H9 (cell line): ENCODE data around the gene TMEM61. TPM values are rescaled to one million over a fixed set of nuclear protein-coding genes. Genes with fewer than 3 reads are reported as not detected.

Experiments
- DNase-seq: peaks from one replicate; pipeline ENCODE4 v3.0.0-alpha.2; 2017
- H2AFZ ChIP-seq: one replicate; pipeline ENCODE4 v1.6.1; 2013; ENCODE audit warnings: mild to moderate bottlenecking, low read length, control low read depth, moderate library complexity
- H2AK5ac ChIP-seq: 2 replicates; pipeline ENCODE4 v1.6.1; 2013; ENCODE audit warnings: low read length, control low read depth, mixed read lengths; ENCODE audit not compliant: insufficient read length
- H2BK120ac ChIP-seq: one replicate; pipeline ENCODE4 v1.6.1; 2013; ENCODE audit warnings: low read depth, mild to moderate bottlenecking, low read length, control low read depth, inconsistent platforms; ENCODE audit not compliant: poor library complexity, severe bottlenecking
- H2BK12ac ChIP-seq: 2 replicates; pipeline ENCODE4 v1.6.1; 2013; ENCODE audit warnings: low read length, control low read depth, mixed read lengths, low read depth; ENCODE audit not compliant: insufficient read length
- H2BK15ac ChIP-seq: 2 replicates; pipeline ENCODE4 v1.6.1; 2013; ENCODE audit warnings: low read depth, low read length, control low read depth
- H2BK20ac ChIP-seq: one replicate; pipeline ENCODE4 v1.6.1; 2013; ENCODE audit warnings: low read depth, mild to moderate bottlenecking, low read length, control low read depth, inconsistent platforms; ENCODE audit not compliant: poor library complexity, severe bottlenecking
- H2BK5ac ChIP-seq: 2 replicates; pipeline ENCODE4 v1.6.1; 2013; ENCODE audit warnings: low read length, control low read depth, mixed read lengths; ENCODE audit not compliant: insufficient read length
- H3K14ac ChIP-seq: 2 replicates; pipeline ENCODE4 v1.6.1; 2013; ENCODE audit warnings: low read length, control low read depth; ENCODE audit not compliant: insufficient read depth
- H3K18ac ChIP-seq: 2 replicates; pipeline ENCODE4 v1.6.1; 2013; ENCODE audit warnings: low read depth, mild to moderate bottlenecking, mixed read lengths, low read length, control low read depth; ENCODE audit not compliant: insufficient read length
- H3K23ac ChIP-seq: 2 replicates; pipeline ENCODE4 v1.6.1; 2013; ENCODE audit warnings: low read length, control low read depth, mixed read lengths, low read depth; ENCODE audit not compliant: insufficient read length
- H3K23me2 ChIP-seq: 2 replicates; pipeline ENCODE4 v1.6.1; 2013; ENCODE audit warnings: low read depth, mild to moderate bottlenecking, mixed read lengths, low read length, control low read depth; ENCODE audit not compliant: insufficient read length, poor library complexity, severe bottlenecking
- H3K27ac ChIP-seq: 2 replicates; pipeline ENCODE4 v1.5.1; 2013; ENCODE audit warnings: low read length, control low read depth, mixed read lengths, low read depth; ENCODE audit not compliant: insufficient read length
- H3K27me3 ChIP-seq: 2 replicates; pipeline ENCODE4 v1.6.1; 2013; ENCODE audit warnings: low read length, control low read depth, inconsistent platforms; ENCODE audit not compliant: insufficient read depth
- H3K4ac ChIP-seq: 2 replicates; pipeline ENCODE4 v1.6.1; 2013; ENCODE audit warnings: low read depth, mild to moderate bottlenecking, control low read depth, inconsistent platforms, low read length, moderate library complexity
- H3K4me1 ChIP-seq: 2 replicates; pipeline ENCODE4 v1.6.1; 2013; ENCODE audit warnings: low read length, control low read depth, inconsistent platforms; ENCODE audit not compliant: insufficient read depth
- H3K4me2 ChIP-seq: 2 replicates; pipeline ENCODE4 v1.6.1; 2013; ENCODE audit warnings: low read length, control low read depth, mixed read lengths; ENCODE audit not compliant: insufficient read length, insufficient read depth
- H3K56ac ChIP-seq: 2 replicates; pipeline ENCODE4 v1.6.1; 2013; ENCODE audit warnings: low read depth, mild to moderate bottlenecking, mixed read lengths, low read length, control low read depth; ENCODE audit not compliant: insufficient read length
- H3K79me1 ChIP-seq: 2 replicates; pipeline ENCODE4 v1.6.1; 2013; ENCODE audit warnings: low read depth, mild to moderate bottlenecking, moderate library complexity, low read length, control low read depth, inconsistent platforms; ENCODE audit not compliant: insufficient read depth, poor library complexity, severe bottlenecking
- H3K79me2 ChIP-seq: 2 replicates; pipeline ENCODE4 v1.6.1; 2013; ENCODE audit warnings: low read length, control low read depth, inconsistent platforms; ENCODE audit not compliant: insufficient read depth
- H3K9ac ChIP-seq: 2 replicates; pipeline ENCODE4 v1.6.1; 2013; ENCODE audit warnings: low read length, control low read depth, mixed read lengths; ENCODE audit not compliant: insufficient read length; ENCODE audit errors: extremely low read depth
- H3K9me3 ChIP-seq: one replicate; pipeline ENCODE4 v1.6.1; 2013; ENCODE audit warnings: low read depth, low read length, inconsistent platforms; ENCODE audit not compliant: control insufficient read depth
- H3T11ph ChIP-seq: one replicate; pipeline ENCODE4 v1.6.1; 2013; ENCODE audit warnings: mild to moderate bottlenecking, low read length, control low read depth, inconsistent platforms
- H4K20me1 ChIP-seq: one replicate; pipeline ENCODE4 v1.6.1; 2013; ENCODE audit not compliant: control insufficient read depth, insufficient read length, insufficient read depth
- H4K5ac ChIP-seq: 2 replicates; pipeline ENCODE4 v1.6.1; 2013; ENCODE audit warnings: low read depth, mild to moderate bottlenecking, mixed read lengths, low read length, control low read depth; ENCODE audit not compliant: insufficient read length
- H4K8ac ChIP-seq: replicated peaks from 2 replicates; pipeline ENCODE4 v1.6.1; 2013; ENCODE audit warnings: low read length, control low read depth, mixed read lengths, low read depth; ENCODE audit not compliant: insufficient read length
- H4K91ac ChIP-seq: 2 replicates; pipeline ENCODE4 v1.6.1; 2013; ENCODE audit warnings: low read depth, mild to moderate bottlenecking, moderate library complexity, mixed read lengths, low read length, control low read depth; ENCODE audit not compliant: insufficient read length
- H3K27ac Mint-ChIP-seq, 3 experiments: 2 replicates in 2 of 3; 3 replicates in 1 of 3; pipeline ENCODE4 v1.8.0; 2020 to 2021; ENCODE audit warnings: mixed read lengths in 3 of 3, mild to moderate bottlenecking in 1 of 3, moderate library complexity in 1 of 3
- H3K27me3 Mint-ChIP-seq: 2 replicates; pipeline ENCODE4 v1.8.0; 2021; ENCODE audit warnings: low read depth, mild to moderate bottlenecking, moderate library complexity, mixed read lengths
- H3K36me3 Mint-ChIP-seq, 3 experiments: 2 replicates in 2 of 3; 3 replicates in 1 of 3; pipeline ENCODE4 v1.8.0; 2020 to 2021; ENCODE audit warnings: low read depth in 3 of 3, mixed read lengths in 3 of 3; ENCODE audit not compliant: insufficient read depth in 1 of 3
- H3K4me1 Mint-ChIP-seq, 2 experiments: 2 replicates each; pipeline ENCODE4 v1.8.0; 2020; ENCODE audit warnings: mixed read lengths in 2 of 2
- H3K4me3 Mint-ChIP-seq, 2 experiments: 2 replicates in 1 of 2; 3 replicates in 1 of 2; pipeline ENCODE4 v1.8.0; 2020 to 2021; ENCODE audit warnings: mild to moderate bottlenecking in 2 of 2, mixed read lengths in 2 of 2, moderate library complexity in 1 of 2
- H3K9me3 Mint-ChIP-seq, 2 experiments: 2 replicates in 1 of 2; 3 replicates in 1 of 2; pipeline ENCODE4 v1.8.0; 2020; ENCODE audit warnings: mild to moderate bottlenecking in 2 of 2, mixed read lengths in 2 of 2, moderate library complexity in 1 of 2
- total RNA-seq: library from RNA; stranded (reverse); gene quantifications from 2 replicates; pipeline ENCODE4 v1.2.1, GENCODE V29; 2021
- TF ChIP-seq, protein P1 (sequence below): fragments of 200-600 bp; sonication (generic); conservative IDR thresholded peaks from 3 replicates; pipeline ENCODE4 v1.8.0; 2021; ENCODE audit warnings: antibody characterized with exemption, mild to moderate bottlenecking

The TMEM61 gene
- total RNA-seq, 1 experiment from 2014 or later = 0.61 TPM

DNA sequence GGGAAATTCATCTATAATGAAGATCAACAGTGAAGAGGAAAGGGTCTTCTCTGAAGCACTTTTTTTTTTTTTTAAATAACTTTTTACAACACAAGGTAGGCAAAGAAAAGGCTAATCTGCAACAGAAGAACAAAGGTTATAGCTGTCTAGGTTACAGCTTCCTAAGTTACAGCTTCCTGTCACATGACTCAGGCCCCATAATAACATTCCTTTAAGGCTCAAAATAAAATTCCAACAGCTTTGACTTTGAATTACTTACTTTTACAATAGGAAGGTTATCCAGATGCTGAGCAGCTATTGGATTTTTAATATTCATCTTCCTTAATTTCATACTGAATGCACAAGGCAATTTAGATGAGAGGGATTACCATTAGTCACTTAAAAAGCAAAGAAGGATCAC lies 40.4 kb upstream of the TMEM61 start:
- Histone ChIP-seq H2AFZ (no peak overlapping the region), H3K18ac (no peak overlapping the region), H3K79me1 (no peaks in the 10 kb centered on the region), H3K23me2 (no peaks in the 10 kb centered on the region), H4K8ac (no peak overlapping the region), H3K14ac (no peak overlapping the region), H3K9me3 (no peaks in the 10 kb centered on the region), H3K4me1 (peaks cover 4% of the 10 kb centered on the region; the same call in 1 of the 2 replicates), H3K23ac (no peak overlapping the region), H3K4ac (no peak overlapping the region), H3K56ac (no peak overlapping the region), H3K27me3 (no peaks in the 10 kb centered on the region), H2BK120ac (no peak overlapping the region), H4K91ac (no peak overlapping the region), H3K4me2 (no peak overlapping the region), H3K27ac (no peak overlapping the region), H2BK20ac (no peak overlapping the region), H4K5ac (no peak overlapping the region), H2AK5ac (no peak overlapping the region), H2BK5ac (no peak overlapping the region), H2BK15ac (no peak overlapping the region), H4K20me1 (no peaks in the 10 kb centered on the region), H3K79me2 (no peaks in the 10 kb centered on the region), H2BK12ac (no peak overlapping the region), H3T11ph (no peak overlapping the region), H3K9ac (no peak overlapping the region)
- DNase-seq = no peak
- Mint-ChIP-seq H3K27ac (no peak overlapping the region), H3K4me1 (peaks cover 28 to 30% of the 10 kb centered on the region in 2 experiments), H3K36me3 (peaks cover 0 to 6% (median 4%) of the 10 kb centered on the region in 3 experiments; a peak in 3 of 7 replicates), H3K4me3 (no peak overlapping the region), H3K9me3 (peaks cover 10 to 14% of the 10 kb centered on the region in 2 experiments), H3K27me3 (peaks cover 5% of the 10 kb centered on the region)
- TF ChIP-seq, protein P1, sequence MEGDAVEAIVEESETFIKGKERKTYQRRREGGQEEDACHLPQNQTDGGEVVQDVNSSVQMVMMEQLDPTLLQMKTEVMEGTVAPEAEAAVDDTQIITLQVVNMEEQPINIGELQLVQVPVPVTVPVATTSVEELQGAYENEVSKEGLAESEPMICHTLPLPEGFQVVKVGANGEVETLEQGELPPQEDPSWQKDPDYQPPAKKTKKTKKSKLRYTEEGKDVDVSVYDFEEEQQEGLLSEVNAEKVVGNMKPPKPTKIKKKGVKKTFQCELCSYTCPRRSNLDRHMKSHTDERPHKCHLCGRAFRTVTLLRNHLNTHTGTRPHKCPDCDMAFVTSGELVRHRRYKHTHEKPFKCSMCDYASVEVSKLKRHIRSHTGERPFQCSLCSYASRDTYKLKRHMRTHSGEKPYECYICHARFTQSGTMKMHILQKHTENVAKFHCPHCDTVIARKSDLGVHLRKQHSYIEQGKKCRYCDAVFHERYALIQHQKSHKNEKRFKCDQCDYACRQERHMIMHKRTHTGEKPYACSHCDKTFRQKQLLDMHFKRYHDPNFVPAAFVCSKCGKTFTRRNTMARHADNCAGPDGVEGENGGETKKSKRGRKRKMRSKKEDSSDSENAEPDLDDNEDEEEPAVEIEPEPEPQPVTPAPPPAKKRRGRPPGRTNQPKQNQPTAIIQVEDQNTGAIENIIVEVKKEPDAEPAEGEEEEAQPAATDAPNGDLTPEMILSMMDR = no peak
